UCSD-AML1 (cell line): ENCODE results near the gene OR11G2.
"Not testable (repeated sequence)": the region's sequence is repeated elsewhere in the genome, so short reads cannot be mapped to it uniquely, and the experiment has no call there.

Experiments
- DNase-seq: peaks from one replicate; lab custom pipeline; 2025; ENCODE audit not compliant: unreplicated experiment; lab: John Stamatoyannopoulos, UW

The OR11G2 gene

GRCh38 chr14:20219033-20219432 is 28.3 kb downstream of the OR11G2 start:
- DNase-seq: no peak

DNA sequence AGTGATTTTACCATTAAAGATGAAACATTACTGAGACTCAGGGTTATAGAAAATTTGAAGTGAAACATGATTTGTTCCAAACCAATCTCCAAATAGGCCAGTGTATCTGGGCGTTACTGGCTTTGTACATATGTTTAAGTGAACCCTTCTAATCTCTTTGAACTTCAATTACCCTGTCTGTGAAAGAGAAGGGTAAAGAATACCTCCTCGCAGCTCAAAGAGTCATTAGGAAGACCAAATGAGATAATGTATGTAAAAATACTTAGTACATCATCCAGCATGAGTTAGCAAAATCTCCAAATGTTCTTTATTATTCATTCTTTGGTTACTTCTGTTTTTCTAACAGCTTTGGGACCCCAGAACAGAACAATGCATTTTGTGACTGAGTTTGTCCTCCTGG is 32.7 kb downstream of the OR11G2 start, which contains the start of gene OR11H6:
Gene OR11H6 (plus strand): TSS at position 301 of the 400 bp plus-strand sequence. CDS start 0 bp downstream, at position 301.
- no peak for DNase-seq

GRCh38 chr14:20228681-20229080 is 38.0 kb downstream of the OR11G2 start, which contains the start of gene OR11H7:
Gene OR11H7, plus strand, starts transcription at chr14:20228981.
- DNase-seq: no peak

- not testable (repeated sequence) for DNase-seq
Observed at GRCh38 chr14:20235415-20235814, 44.7 kb downstream of the OR11G2 start.

- DNase-seq: no peak
Observed at GRCh38 chr14:20247646-20248246, 57.0 kb downstream of the OR11G2 start.
